GM11168 (cell line): ENCODE results near the gene TMEM151A.
"Not testable (repeated sequence)": the region's sequence is repeated elsewhere in the genome, so short reads cannot be mapped to it uniquely, and the experiment has no call there.

Experiments used
- in situ Hi-C: fragments of 300-500 bp; cut with MboI; formaldehyde crosslinking; loops from one replicate; pipeline ENCODE4 v1.12.0; 2022; ENCODE audit warnings: low sequenced_read_pairs; ENCODE audit not compliant: unreplicated experiment

Gene TMEM151A

GRCh38 chr11:66294626-66295620 is 3.2 kb downstream of the TMEM151A start:
- in situ Hi-C loops, result no loop called here

DNA sequence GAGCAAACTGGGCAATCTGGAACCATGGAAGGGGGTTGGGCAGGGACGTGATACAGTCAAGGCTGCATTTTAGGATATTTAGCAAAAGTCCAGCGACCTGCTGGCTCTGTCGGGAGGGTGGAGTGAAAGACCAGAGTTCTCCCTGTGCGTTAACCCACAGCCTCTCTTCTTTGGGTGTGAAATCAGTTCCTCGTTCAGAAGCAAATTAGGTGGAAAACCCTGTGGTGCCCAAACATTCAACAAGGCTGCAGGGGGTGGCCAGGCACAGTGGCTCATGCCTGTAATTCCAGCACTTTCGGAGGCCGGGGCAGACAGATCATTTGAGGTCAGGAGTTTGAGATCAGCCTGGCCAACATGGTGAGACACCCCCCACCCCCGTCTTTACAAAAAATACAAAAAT is 5.9 kb downstream of the TMEM151A start:
- in situ Hi-C loops, result no loop called here

GRCh38 chr11:66299186-66299585 is 7.5 kb downstream of the TMEM151A start:
- in situ Hi-C loops, result no loop called here

- in situ Hi-C loops, result no loop called here
These were observed 11.0 kb downstream of the TMEM151A start for GRCh38 chr11:66302656-66303055.

DNA sequence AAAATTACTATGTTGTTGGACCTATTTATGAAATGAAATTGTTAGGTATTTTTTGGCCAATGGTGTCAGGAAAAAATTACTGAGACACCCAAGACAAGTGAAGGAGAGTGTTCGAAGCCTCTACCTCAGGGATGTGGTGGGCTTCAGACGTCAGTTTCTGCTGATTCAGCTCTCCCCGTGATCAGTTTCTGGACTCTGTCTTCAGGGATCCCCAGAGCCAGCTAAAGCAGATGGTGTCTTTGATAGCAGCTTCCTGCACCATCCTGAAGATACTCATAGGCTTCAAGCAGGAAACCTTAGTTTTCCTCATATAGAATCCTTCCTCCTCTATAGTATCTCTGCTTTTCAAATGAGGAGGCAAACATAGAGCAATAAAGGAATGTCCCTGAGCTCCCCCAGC is 17.8 kb downstream of the TMEM151A start:
- in situ Hi-C loops, result no loop called here

- in situ Hi-C loops, result no loop called here
These were observed 18.6 kb downstream of the TMEM151A start for GRCh38 chr11:66310324-66310723.

DNA sequence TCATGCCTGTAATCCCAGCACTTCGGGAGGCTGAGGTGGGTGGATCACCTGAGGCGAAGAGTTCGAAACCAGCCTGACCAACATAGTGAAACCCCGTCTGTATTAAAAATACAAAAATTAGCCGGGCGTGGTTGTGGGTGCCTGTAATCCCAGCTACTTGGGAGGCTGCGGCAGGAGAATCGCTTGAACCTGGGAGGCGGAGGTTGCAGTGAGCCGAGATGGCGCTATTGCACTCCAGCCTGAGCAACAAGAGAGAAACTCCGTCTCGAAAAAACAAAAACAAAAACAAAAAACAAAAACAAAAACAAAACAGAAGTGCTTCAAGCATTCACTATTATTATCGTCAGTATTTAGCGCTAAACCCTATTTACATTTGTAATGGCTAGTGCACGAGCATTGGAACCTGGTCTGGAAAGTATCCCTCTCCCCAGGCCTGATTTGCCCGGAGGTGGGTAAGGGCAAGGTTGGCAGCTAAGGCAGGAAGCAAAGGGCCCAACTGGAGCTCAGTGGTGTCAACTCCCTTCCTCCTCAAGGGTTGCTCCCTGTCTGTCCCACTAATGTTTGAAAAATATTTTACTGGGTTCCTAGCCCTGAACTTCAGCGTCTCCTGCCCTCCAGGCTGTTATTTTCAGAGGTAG is 19.2 kb downstream of the TMEM151A start:
- in situ Hi-C loops, result not testable (repeated sequence)

GRCh38 chr11:66311470-66311964 is 19.8 kb downstream of the TMEM151A start:
- in situ Hi-C loops, result no loop called here

DNA sequence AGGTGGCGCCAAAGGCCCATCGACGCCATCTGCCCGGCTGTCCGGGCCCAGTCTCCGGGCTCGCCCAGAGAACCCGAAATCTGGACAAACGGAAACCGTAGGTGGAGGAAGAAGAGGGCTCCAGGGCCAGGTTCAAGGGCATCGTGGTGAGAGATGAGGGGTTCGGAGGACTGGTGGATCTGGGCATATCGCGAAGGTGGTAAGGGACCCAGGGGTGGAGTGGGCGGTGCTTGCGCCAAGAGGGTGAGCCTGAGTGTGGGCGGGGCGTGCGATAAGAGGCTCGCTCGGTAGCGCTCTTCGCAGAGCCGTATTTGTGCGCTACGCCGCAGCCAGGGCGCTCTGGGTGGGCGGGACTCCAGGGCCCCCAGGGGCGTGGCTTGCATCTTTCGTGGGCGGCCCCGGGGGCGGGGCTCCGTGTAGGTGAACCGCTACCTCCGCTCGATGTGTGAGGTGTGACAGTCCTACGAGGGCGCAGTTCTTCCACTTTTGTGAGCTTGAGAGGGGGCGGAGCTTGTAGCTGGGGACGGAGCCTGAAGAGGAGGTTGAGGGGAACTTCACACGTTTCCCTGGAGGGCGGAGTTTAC is 20.4 kb downstream of the TMEM151A start:
- in situ Hi-C loops, result no loop called here

GRCh38 chr11:66312549-66313320 is 21.0 kb downstream of the TMEM151A start:
- in situ Hi-C loops, result no loop called here

DNA sequence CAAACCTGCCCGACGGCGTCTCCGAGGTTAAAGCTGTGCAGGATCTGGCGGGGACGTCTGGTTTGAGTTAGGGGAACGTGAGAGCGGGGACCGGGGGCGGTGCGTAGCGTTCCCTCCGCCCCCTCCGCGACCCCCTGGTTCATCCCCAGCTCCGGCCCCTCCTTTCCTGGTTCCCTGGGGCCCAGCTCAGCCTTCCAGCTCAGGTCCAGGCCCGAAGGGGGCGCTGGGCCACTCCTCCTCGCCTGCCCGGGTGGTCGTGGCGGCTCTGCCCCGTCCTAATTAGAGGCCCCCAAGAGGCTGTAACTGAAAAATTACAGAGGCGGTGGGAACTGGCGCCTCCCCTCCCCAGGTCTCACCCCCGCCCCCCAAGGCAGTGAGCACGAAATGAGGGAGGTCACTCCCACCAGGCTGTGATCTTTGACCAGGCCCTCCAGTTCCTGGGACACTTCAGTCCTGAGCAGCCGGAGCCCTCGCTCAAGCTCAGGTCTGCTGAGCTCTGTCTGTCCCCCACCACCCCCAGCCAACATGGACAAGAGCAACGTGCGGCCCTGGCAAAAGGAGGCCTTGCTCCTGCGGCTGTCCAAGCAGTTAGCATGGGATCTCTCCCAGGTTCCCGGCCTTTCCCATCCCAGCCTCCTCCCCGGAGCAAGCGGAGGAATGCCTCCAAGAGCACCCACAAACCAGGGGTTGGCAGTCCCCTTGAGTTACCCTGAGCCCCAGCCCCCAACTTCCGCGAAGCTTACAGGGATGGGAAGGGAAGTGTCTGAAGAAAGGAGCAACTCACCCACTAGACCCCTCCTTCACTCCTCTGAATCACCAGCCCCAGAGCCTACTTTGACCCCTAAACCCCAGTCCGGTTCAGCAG is 21.9 kb downstream of the TMEM151A start:
- in situ Hi-C loops, result no loop called here

GRCh38 chr11:66314186-66314501 is 22.4 kb downstream of the TMEM151A start:
- in situ Hi-C loops, result no loop called here

- in situ Hi-C loops, result no loop called here
These were observed 23.1 kb downstream of the TMEM151A start for GRCh38 chr11:66314561-66315497.

DNA sequence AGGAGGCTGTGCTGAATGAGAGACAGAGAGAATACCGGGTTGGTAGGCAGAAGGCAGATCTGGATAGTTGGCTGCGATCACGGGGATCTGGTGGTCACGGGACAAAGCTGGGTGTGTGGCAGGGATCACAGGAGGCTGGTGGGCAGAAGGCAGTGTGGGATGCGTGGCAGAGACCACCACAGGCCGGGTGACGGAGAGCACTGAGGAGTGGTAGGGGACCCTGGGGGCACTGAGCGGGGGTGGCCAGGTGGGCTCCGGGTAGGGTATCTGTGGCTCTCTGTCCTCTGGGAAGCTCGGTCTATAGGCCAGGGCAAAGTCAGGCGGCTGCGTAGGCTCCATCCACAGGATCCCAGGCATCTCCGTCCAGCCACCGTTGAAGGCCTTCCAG is 23.8 kb downstream of the TMEM151A start:
- in situ Hi-C loops, result no loop called here

DNA sequence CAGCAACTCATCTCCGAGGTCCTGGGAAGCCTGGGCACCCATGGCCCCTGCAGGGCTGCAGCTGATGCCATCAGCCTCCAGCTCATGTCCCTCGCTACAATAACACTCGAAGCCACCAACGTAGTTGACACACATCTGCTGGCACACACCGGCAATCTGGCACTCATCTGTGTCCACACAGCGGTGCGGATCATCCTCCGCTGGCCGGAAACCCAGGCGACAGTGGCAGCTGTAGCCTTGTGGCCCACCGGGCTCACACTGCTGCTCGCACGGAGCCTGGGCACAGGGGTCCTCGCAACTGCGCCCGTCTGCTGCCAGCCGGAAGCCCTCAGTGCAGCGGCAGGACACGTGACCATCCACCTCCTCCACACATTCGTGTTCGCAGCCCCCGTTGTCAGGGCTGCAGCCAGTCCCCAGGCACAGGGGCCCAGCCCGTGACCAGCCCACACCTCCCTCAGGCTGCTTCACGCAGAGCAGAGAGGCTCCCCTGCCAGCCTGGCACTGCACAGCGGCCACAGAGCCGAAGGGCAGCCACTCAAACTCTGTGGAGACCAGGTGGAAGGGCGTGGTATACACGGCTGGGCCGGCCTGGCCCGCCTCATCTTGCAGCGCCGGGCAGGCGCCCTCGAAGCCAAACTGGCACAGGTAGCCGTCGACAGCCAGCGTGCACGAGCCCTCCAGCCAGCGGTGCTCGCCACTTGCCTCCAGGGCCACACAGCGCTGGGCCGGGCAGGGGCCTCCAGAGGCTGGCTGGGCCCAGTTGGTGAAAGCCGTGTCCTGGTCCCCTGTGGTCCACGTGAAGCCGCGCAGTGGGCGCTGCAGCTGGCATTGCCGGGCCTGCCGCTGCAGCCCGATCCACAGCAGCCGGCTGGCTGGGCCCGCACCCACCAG is 24.5 kb downstream of the TMEM151A start:
- in situ Hi-C loops, result no loop called here

DNA sequence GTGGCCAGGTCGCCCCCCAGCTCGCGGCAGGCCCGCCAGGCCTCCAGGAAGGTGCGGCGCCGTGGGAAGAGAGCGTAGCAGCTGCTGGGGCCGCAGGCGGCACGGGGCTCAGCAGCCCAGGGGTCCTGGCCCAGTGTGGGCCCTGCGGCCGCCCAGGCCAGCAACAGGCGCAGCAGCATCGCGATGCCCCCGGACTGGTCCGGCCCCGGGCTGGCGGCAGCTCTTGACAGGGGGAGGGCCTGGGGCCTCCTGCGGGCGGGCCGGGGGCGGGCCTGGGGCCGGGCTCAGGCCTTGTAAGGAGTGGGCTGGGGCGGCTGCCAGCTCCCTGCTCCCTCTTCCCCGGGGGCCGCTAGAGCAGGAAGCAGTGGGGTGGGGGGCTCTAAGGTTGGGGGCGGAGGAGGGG is 25.2 kb downstream of the TMEM151A start, which contains the start of gene CD248:
Gene CD248 (minus strand): TSS at position 196 of the 403 bp plus-strand sequence. CDS start 17 bp downstream, at position 179.
- in situ Hi-C loops, result no loop called here

- in situ Hi-C loops, result no loop called here
These were observed 25.6 kb downstream of the TMEM151A start for GRCh38 chr11:66317322-66317722.
